GM23338 (cell line): ENCODE measurements around the gene CPNE2.

ENCODE experiments used
- CREB1 ChIP-seq: fragments of 250-450 bp; sonication (Bioruptor Pico); IDR thresholded peaks from 2 replicates; pipeline ENCODE4 v1.5.0; 2020; ENCODE audit warnings: low read depth, mild to moderate bottlenecking, moderate library complexity
- EZH2 ChIP-seq: fragments of 200-600 bp; sonication (generic); IDR thresholded peaks from one replicate; pipeline ENCODE4 v1.8.0; 2017; ENCODE audit warnings: antibody characterized with exemption, mild to moderate bottlenecking, low read depth; ENCODE audit not compliant: unreplicated experiment
- EZH2phosphoT487 ChIP-seq: fragments of 200-600 bp; sonication (generic); IDR thresholded peaks from one replicate; pipeline ENCODE4 v1.8.1; 2018; ENCODE audit warnings: antibody characterized with exemption; ENCODE audit not compliant: unreplicated experiment
- JUNB ChIP-seq: IDR thresholded peaks from one replicate; pipeline ENCODE4 v1.6.1; 2016; ENCODE audit warnings: antibody characterized with exemption; ENCODE audit not compliant: unreplicated experiment
- POLR2AphosphoS5 ChIP-seq: IDR thresholded peaks from 2 replicates; pipeline ENCODE4 v1.6.1; 2016; ENCODE audit warnings: antibody characterized with exemption, low read depth
- REST ChIP-seq: IDR thresholded peaks from one replicate; pipeline ENCODE4 v1.6.1; 2018; ENCODE audit warnings: antibody characterized with exemption; ENCODE audit not compliant: unreplicated experiment
- STAT1 ChIP-seq: IDR thresholded peaks from one replicate; pipeline ENCODE4 v1.6.1; 2016; ENCODE audit warnings: antibody characterized with exemption; ENCODE audit not compliant: unreplicated experiment
- TF ChIP-seq, protein P1 (sequence below), 2 experiments: fragments of 200-600 bp in 1 of 2; sonication (generic) in 1 of 2; conservative IDR thresholded peaks; 2 replicates each; pipeline versions ENCODE4 v1.5.1 to v1.6.1; 2016 to 2017; ENCODE audit warnings: antibody characterized with exemption in 2 of 2, low read depth in 2 of 2, mild to moderate bottlenecking in 2 of 2, moderate library complexity in 1 of 2

DNA sequence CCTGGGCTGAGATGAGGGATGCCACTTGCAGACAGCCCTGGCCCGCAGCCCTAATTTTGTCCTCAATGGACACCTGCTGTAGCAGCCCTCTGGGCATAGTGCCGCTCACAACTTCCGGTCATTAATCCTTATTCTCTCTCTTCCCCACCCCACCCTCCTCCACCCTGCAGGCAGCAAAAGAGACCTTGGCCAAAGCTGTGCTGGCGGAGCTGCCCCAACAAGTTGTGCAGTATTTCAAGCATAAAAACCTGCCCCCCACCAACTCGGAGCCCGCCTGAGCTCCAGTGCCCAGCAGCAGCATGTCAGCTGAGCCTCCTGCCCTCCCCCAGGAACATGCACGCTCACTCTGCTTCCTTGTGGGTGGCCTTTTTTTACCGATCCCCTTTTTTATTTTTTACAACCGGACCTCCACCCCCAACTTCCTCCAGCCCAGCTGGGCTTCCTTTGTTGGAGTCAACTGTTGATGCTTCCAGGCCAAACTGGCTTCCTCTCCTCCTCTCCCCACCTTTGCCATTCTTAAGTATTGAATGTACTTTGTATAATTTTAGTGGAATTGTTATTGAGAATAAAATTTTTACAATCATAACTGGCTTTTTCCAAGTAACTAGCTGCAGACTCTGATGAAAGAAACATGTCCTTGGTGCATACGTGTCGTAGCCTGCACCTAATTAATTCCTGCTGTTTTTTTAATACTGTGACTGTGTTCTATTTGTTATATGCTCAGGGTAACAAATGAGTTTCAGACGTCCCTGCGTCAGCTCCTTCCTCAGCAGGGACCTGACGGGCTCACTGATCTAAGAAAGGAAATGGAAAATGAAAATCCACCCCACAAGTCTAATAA, 55.2 kb downstream of the CPNE2 start:
- TF ChIP-seq EZH2 (no peak), POLR2AphosphoS5 (no peak), EZH2phosphoT487 (no peak), REST (no peak), CREB1 (CRISPR knock-in tag) (no peak), STAT1 (no peak), JUNB (no peak)
- TF ChIP-seq, protein P1, sequence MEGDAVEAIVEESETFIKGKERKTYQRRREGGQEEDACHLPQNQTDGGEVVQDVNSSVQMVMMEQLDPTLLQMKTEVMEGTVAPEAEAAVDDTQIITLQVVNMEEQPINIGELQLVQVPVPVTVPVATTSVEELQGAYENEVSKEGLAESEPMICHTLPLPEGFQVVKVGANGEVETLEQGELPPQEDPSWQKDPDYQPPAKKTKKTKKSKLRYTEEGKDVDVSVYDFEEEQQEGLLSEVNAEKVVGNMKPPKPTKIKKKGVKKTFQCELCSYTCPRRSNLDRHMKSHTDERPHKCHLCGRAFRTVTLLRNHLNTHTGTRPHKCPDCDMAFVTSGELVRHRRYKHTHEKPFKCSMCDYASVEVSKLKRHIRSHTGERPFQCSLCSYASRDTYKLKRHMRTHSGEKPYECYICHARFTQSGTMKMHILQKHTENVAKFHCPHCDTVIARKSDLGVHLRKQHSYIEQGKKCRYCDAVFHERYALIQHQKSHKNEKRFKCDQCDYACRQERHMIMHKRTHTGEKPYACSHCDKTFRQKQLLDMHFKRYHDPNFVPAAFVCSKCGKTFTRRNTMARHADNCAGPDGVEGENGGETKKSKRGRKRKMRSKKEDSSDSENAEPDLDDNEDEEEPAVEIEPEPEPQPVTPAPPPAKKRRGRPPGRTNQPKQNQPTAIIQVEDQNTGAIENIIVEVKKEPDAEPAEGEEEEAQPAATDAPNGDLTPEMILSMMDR (conservative IDR thresholded peaks at IDR 0.05; ENCODE audit: low read depth in 2 of 2): no peak
